Measurements from ENCODE around the gene EML3. TPM values are rescaled to one million over a fixed set of nuclear protein-coding genes. Genes with fewer than 3 reads are reported as not detected.
A peak's percentile ranks its signal among the peaks of the same experiment; 100 is the strongest.

EML3 gene
- total RNA-seq, 1 experiment from 2014 or later = 88.8 TPM

DNA sequence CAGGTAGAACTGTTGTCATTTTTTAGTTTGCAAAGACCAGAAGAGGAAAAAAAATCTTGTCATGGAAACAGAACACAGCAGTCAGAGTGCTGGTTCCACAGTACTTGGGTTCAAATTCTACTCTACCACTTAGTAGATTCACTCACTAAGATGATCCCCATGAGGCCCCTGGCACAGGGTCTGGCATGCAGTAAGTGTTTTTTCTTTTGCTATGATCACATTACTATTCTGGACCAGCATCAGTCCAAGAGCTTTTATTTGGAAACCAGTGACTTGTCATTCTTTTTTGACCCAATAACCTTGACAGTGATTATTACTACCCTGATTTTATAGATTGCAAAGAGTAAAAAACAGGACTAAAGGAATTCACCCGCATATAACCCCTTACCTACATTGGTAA is 43.0 kb downstream of the EML3 start:
- TF ChIP-seq POLR2AphosphoS5 (IDR thresholded peaks at IDR 0.05; ENCODE audit: low read depth, low read length) (no peak), TCF7L2 (IDR thresholded peaks at IDR 0.05; ENCODE audit: low read depth, low read length) (no peak), SIN3A (IDR thresholded peaks at IDR 0.05; ENCODE audit: borderline replicate concordance, insufficient read depth, low read depth, low read length) (no peak)
- TF ChIP-seq, protein P1, sequence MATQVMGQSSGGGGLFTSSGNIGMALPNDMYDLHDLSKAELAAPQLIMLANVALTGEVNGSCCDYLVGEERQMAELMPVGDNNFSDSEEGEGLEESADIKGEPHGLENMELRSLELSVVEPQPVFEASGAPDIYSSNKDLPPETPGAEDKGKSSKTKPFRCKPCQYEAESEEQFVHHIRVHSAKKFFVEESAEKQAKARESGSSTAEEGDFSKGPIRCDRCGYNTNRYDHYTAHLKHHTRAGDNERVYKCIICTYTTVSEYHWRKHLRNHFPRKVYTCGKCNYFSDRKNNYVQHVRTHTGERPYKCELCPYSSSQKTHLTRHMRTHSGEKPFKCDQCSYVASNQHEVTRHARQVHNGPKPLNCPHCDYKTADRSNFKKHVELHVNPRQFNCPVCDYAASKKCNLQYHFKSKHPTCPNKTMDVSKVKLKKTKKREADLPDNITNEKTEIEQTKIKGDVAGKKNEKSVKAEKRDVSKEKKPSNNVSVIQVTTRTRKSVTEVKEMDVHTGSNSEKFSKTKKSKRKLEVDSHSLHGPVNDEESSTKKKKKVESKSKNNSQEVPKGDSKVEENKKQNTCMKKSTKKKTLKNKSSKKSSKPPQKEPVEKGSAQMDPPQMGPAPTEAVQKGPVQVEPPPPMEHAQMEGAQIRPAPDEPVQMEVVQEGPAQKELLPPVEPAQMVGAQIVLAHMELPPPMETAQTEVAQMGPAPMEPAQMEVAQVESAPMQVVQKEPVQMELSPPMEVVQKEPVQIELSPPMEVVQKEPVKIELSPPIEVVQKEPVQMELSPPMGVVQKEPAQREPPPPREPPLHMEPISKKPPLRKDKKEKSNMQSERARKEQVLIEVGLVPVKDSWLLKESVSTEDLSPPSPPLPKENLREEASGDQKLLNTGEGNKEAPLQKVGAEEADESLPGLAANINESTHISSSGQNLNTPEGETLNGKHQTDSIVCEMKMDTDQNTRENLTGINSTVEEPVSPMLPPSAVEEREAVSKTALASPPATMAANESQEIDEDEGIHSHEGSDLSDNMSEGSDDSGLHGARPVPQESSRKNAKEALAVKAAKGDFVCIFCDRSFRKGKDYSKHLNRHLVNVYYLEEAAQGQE (IDR thresholded peaks at IDR 0.05; ENCODE audit: insufficient read depth in 1 of 2, low read depth in 2 of 2, low read length in 1 of 2) = no peak
- H3K4me1 ChIP-seq (ENCODE audit: control insufficient read depth, insufficient read depth, low read length) = peaks cover 37% of the 10 kb centered on the region
- ChIA-PET CTCF (no interaction called here), POLR2A (interaction anchor here (1.1 kb wide), 1 partner anchor 11 kb away, joined by 4 read pairs; no protein-coding TSS in a partner anchor)
- H3K36me3 ChIP-seq (ENCODE audit: control insufficient read depth, insufficient read depth, low read length) = peaks cover 43% of the 10 kb centered on the region
- in situ Hi-C loops (cut with HindIII; ENCODE audit: low pct_unique_long_range_greater_than_20kb, low sequenced_read_pairs) = no loop called here
- H3K4me3 ChIP-seq (ENCODE audit: low read depth in 2 of 2, low read length in 2 of 2) = no peak overlapping the region
- no peak for DNase-seq (ENCODE audit: low read depth, low spot score)
- intact Hi-C loops (cut with micrococcal nuclease; ENCODE audit: unreplicated experiment) = no loop called here
- ATAC-seq = no peak
- no peaks in the 10 kb centered on the region for H3K27me3 ChIP-seq (ENCODE audit: control insufficient read depth, insufficient read depth, low read length)
- no peaks in the 10 kb centered on the region for H3K9me3 ChIP-seq (ENCODE audit: control insufficient read depth, insufficient read depth, low read depth, low read length)
- no TSS peak for BruUV-seq (replicated peaks)
- H3K27ac ChIP-seq (ENCODE audit: low read length) = no peak overlapping the region; the same call in 1 of the 2 replicates

DNA sequence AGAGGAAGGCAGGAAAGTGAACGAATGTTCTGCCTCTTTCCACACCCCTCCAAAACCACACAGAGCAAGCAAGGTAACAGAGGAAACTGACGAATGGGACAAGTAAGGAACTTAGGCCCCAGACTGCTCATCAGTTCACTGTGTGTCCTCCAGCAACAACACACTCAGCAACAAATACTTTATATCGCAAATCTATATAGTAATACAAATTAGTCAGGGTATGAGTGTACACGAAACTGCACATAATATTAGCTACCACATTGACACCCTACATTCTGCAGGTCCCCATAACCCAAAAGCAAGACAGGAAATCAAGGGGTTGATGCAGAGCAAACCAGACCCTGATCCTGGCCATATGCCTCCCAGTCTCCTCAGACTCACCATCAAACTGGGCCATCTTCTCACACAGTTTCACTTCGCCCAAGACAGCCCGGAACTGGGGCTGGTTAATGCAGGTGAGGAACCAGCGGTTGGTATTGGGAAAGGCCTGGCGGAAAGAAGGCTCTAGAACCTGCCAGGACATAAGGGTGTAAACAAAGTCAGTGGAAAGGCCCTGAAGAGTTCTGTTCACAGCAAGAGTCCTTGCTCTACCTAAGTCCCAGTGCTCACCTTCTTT is 45.4 kb downstream of the EML3 start:
- BruUV-seq (replicated peaks) = no TSS peak
- intact Hi-C loops (cut with micrococcal nuclease; ENCODE audit: unreplicated experiment) (no loop called here), in situ Hi-C loops (cut with HindIII; ENCODE audit: low pct_unique_long_range_greater_than_20kb, low sequenced_read_pairs) (no loop called here)
- DNase-seq (ENCODE audit: low read depth, low spot score) = no peak
- H3K4me3 ChIP-seq (ENCODE audit: low read depth in 2 of 2, low read length in 2 of 2) = no peak overlapping the region
- H3K27ac ChIP-seq (ENCODE audit: low read length) = peak overlapping the region; percentile 36; the same call in 1 of the 2 replicates
- H3K9me3 ChIP-seq (ENCODE audit: control insufficient read depth, insufficient read depth, low read depth, low read length) = no peaks in the 10 kb centered on the region
- ATAC-seq = no peak
- TF ChIP-seq TCF7L2 (IDR thresholded peaks at IDR 0.05; ENCODE audit: low read depth, low read length) (no peak), POLR2AphosphoS5 (IDR thresholded peaks at IDR 0.05; ENCODE audit: low read depth, low read length) (no peak), SIN3A (IDR thresholded peaks at IDR 0.05; ENCODE audit: borderline replicate concordance, insufficient read depth, low read depth, low read length) (no peak)
- TF ChIP-seq, protein P1 (IDR thresholded peaks at IDR 0.05; ENCODE audit: insufficient read depth in 1 of 2, low read depth in 2 of 2, low read length in 1 of 2) = no peak
- TF ChIP-seq, protein P2, sequence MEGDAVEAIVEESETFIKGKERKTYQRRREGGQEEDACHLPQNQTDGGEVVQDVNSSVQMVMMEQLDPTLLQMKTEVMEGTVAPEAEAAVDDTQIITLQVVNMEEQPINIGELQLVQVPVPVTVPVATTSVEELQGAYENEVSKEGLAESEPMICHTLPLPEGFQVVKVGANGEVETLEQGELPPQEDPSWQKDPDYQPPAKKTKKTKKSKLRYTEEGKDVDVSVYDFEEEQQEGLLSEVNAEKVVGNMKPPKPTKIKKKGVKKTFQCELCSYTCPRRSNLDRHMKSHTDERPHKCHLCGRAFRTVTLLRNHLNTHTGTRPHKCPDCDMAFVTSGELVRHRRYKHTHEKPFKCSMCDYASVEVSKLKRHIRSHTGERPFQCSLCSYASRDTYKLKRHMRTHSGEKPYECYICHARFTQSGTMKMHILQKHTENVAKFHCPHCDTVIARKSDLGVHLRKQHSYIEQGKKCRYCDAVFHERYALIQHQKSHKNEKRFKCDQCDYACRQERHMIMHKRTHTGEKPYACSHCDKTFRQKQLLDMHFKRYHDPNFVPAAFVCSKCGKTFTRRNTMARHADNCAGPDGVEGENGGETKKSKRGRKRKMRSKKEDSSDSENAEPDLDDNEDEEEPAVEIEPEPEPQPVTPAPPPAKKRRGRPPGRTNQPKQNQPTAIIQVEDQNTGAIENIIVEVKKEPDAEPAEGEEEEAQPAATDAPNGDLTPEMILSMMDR (IDR thresholded peaks at IDR 0.05) = no peak
- POLR2A ChIA-PET = interaction anchor here (0.7 kb wide), 1 partner anchor 24 kb away, joined by 9 read pairs; no protein-coding TSS in a partner anchor
- peaks cover 52% of the 10 kb centered on the region for H3K4me1 ChIP-seq (ENCODE audit: control insufficient read depth, insufficient read depth, low read length)
- no peaks in the 10 kb centered on the region for H3K27me3 ChIP-seq (ENCODE audit: control insufficient read depth, insufficient read depth, low read length)
- peaks cover 34% of the 10 kb centered on the region for H3K36me3 ChIP-seq (ENCODE audit: control insufficient read depth, insufficient read depth, low read length)
- CTCF ChIA-PET = no interaction called here
